LNCaP clone FGC (cell line): ENCODE measurements around the gene RAB6B.

Experiments
- DNase-seq: peaks from one replicate; pipeline ENCODE4 v3.0.0-alpha.2; 2011; ENCODE audit warnings: low read depth
- H3K4me3 ChIP-seq: 2 replicates; pipeline ENCODE4 v1.5.1; 2011; ENCODE audit warnings: mild to moderate bottlenecking, low read depth, low read length, control low read depth
- TF ChIP-seq, protein P1 (sequence below): IDR thresholded peaks from 2 replicates; pipeline ENCODE4 v1.5.1; 2012; ENCODE audit warnings: mild to moderate bottlenecking; ENCODE audit not compliant: control insufficient read depth, insufficient read depth; ENCODE audit errors: extremely low read depth

Gene RAB6B

DNA sequence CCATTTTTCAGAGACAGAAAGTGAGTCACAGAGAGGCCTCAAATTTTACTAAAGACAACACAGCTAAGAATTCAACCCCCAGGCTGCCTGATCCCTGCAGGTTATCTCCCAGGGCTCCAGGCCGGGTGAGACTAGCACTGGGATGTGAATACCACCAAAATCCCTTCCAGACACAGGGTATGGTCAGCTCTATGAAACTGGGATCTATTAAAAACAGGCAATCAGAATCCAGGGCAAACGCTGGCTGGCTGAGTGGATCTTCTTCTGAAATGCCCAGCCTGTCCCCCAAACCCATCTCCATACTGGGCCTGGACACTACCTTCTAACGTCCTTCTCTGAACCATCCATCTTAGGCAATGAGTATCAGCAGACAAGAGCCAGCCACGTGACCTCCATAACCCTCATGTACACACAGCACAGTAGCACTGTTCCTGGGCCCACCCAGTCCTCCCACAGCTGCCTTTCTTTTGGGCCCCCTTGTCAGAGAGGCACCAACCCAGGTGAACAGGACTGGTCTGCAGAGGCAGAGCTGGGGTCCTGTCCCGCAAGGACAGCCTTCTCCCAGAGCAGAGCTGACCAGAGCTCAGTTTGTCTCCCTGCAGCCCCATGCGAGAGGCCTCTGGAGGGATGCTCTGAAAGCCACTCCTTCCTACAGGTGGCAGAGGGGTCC, 1.9 kb downstream of the RAB6B start:
- H3K4me3 ChIP-seq, result peak overlapping the region; percentile 89
- DNase-seq, result no peak
- TF ChIP-seq, protein P1, sequence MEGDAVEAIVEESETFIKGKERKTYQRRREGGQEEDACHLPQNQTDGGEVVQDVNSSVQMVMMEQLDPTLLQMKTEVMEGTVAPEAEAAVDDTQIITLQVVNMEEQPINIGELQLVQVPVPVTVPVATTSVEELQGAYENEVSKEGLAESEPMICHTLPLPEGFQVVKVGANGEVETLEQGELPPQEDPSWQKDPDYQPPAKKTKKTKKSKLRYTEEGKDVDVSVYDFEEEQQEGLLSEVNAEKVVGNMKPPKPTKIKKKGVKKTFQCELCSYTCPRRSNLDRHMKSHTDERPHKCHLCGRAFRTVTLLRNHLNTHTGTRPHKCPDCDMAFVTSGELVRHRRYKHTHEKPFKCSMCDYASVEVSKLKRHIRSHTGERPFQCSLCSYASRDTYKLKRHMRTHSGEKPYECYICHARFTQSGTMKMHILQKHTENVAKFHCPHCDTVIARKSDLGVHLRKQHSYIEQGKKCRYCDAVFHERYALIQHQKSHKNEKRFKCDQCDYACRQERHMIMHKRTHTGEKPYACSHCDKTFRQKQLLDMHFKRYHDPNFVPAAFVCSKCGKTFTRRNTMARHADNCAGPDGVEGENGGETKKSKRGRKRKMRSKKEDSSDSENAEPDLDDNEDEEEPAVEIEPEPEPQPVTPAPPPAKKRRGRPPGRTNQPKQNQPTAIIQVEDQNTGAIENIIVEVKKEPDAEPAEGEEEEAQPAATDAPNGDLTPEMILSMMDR, result no peak

DNA sequence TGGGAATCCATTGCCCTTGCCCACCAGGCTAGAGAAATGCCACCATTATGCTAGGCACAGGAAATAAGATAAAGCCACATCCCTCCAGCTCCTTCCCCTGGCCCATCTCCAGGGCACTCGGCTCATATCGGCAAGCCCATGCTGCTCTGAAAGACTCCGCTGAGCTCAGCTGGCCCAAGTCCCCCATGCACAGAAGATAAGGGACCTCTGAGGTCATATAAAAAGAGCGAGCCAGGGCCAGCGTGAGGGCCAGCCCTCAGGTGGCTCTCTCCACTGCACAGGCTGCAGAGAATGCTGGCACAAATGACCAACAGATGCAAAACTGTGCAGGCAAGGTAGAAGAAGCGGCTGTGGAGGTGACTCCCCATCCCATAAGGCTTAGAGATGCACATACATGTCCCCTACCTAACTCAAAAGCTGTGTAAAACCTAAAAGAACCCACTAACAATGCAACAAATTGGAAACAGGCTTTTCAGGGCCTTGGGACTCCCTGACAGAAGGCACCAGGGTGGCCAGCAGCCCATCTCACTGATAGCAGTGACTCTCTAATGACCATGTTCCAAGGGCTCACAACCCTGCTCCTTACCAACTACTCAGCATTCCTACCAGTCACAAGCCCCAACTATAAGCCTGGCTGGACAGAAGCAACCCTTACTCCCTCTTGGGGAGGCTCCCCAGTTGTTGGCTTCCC, 3.0 kb downstream of the RAB6B start:
- DNase-seq, result no peak
- TF ChIP-seq, protein P1, result no peak
- H3K4me3 ChIP-seq, result no peak overlapping the region

DNA sequence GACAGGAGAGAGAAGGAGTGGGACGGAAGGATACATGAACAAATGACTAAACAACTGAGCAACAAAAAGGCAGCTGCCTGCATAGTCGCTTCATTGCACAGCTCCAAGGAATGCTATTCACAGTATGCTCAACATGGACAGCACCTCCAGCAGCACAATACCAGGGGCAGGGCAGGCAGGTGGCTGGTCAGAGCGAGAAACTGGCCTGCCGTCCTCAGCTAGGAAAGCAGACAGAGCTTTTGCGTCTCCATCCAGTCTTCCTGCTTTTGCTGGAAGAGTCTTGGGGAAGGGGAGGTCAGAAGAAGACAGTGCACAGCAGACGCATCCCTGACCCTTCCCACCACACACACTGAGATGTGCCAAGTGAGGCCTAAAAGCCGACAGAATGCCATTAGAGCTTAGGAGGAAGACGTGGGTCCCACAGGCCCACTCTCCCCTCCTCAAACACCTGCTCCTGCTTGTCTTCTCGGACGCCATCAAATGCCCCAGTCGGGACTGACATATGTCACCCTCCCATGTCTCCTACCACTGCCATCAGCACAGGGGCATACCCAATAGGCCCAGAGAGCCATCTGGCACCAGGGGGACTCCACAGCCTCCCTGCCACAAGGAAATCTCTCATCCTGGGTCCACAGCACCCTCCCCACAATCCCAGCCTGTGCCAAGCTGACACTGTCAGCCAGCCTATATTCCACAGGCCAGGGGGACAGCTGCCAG, 3.9 kb downstream of the RAB6B start:
- no peak overlapping the region for H3K4me3 ChIP-seq
- TF ChIP-seq, protein P1, result no peak
- DNase-seq, result no peak

DNA sequence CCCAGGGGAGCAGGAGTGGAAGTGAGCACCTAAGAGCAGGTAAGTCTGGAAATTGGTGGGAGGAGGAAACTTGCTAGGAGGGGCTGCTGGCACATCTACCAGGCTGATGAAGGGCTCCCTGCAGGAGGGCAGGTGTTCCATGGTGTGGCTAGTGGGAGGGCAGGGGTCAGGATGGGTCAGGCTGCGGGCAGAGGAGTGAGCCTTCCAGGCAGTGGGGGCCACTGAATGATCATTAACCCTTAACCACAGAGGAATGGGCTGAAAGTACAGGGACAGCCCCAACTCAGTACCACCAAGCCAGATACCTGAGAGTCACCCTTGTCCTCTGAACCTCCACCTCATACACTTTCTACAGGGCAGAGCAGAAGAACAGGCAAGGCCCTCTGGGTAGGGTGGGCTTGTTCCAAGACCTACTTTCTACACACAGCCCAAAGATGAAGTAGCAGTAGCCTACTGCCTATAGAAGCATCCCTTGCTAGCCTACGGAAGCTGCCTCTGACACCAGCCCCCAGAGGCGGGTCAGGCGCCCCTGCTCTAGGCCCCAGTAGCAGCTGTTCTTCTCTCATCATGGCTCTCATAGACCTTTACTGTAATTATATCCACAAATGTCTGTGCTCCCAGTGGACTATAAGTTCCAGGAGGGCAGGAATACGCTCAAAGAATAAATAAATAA, 4.6 kb downstream of the RAB6B start:
- H3K4me3 ChIP-seq, result no peak overlapping the region
- TF ChIP-seq, protein P1, result no peak
- DNase-seq, result no peak

DNA sequence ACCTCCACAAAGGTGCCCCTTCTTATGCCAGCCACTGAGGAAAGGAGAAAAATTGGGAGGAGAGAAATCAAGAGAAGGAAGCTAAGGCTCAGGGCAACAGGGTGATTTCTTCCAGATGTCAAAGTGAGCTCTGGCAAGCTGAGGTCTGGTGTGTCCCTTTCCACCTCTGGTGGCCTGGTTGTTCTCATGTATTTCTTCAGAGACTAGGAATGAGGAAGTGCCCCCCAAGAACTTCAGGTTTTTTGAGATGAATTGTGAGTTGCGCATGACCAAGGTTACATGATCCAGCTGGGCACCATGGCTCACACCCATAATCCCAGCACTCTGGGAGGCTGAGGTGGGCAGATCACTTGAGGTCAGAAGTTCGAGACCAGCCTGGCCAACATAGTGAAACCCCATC, 5.6 kb downstream of the RAB6B start:
- DNase-seq, result no peak
- TF ChIP-seq, protein P1, result no peak
- H3K4me3 ChIP-seq, result no peak overlapping the region

DNA sequence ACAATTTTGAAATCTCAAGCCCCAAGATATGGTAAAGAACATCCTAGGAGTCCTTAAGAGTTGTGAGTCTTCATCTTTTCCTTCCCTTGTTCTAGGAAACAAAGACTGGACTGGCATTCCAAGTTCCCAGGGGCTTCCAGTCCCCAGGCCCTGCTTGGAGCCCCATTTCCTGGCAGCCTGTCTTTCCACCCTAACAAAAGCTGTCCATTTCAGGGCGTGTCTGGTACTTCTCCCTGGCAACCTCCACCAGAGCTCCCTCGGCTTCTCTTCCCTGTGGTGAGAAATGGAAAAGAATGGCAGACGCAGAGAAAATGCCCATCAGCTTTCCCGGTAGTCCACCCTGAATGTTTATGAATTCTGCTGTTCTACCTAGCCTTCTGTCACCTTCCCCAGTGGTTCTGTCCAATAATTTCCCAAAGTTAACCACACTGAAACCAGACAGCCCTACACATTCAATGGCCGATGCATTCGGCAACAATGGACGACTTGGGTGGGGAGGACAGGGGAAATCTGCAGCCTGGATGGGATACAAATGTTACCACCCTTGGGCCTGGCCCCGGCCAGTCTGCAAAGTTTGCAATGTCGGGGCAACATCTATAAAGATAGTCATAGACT, 6.8 kb downstream of the RAB6B start:
- TF ChIP-seq, protein P1, result no peak
- no peak for DNase-seq
- no peak overlapping the region for H3K4me3 ChIP-seq
